ENCODE data around the gene LNX2. TPM values are rescaled to one million over a fixed set of nuclear protein-coding genes. Genes with fewer than 3 reads are reported as not detected.

Gene LNX2
- total RNA-seq, 2 experiments from 2014 or later, result 4.5 to 4.6 TPM

DNA sequence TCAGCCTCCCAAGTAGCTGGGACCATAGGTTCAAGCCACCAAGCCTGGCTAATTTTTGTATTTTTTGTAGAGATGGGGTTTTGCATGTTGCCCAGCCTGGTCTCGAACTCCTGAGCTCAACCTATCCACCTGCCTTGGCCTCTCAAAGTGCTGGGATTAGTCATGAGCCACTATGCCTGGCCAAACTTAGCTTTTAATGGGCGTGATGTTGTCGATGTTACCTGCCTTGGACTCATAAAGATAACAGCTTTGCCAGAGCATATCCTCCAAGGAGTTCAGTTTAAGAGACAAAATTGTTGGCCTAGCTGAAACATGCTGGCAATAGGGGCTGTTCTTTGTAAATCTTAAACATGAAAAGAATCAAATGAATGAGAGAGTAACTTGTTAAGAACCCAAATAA is 14.5 kb upstream of the LNX2 start:
- ATAC-seq, result no peak
- POLR2A ChIA-PET, result interaction anchor here (4.0 kb wide), 1 partner anchor 13 kb away, joined by 16 read pairs; the partner anchor contains the start of gene POLR1D
- TF ChIP-seq, protein P1, sequence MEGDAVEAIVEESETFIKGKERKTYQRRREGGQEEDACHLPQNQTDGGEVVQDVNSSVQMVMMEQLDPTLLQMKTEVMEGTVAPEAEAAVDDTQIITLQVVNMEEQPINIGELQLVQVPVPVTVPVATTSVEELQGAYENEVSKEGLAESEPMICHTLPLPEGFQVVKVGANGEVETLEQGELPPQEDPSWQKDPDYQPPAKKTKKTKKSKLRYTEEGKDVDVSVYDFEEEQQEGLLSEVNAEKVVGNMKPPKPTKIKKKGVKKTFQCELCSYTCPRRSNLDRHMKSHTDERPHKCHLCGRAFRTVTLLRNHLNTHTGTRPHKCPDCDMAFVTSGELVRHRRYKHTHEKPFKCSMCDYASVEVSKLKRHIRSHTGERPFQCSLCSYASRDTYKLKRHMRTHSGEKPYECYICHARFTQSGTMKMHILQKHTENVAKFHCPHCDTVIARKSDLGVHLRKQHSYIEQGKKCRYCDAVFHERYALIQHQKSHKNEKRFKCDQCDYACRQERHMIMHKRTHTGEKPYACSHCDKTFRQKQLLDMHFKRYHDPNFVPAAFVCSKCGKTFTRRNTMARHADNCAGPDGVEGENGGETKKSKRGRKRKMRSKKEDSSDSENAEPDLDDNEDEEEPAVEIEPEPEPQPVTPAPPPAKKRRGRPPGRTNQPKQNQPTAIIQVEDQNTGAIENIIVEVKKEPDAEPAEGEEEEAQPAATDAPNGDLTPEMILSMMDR (IDR thresholded peaks at IDR 0.05), result no peak
- Mint-ChIP-seq H3K27me3 (no peaks in the 10 kb centered on the region), H3K36me3 (ENCODE audit: low read depth) (peaks cover 34% of the 10 kb centered on the region), H3K27ac (no peak overlapping the region), H3K4me3 (no peak overlapping the region), H3K4me1 (ENCODE audit: low read depth) (peaks cover 50% of the 10 kb centered on the region), H3K9me3 (no peaks in the 10 kb centered on the region)
- intact Hi-C loops (cut with micrococcal nuclease), result no loop called here
- no peak for DNase-seq
- CTCF ChIA-PET, result no interaction called here

GRCh38 chr13:27634231-27634630 is 13.9 kb upstream of the LNX2 start:
- Mint-ChIP-seq H3K4me3 (no peak overlapping the region), H3K27ac (no peak overlapping the region), H3K9me3 (no peaks in the 10 kb centered on the region), H3K36me3 (ENCODE audit: low read depth) (peaks cover 33% of the 10 kb centered on the region), H3K4me1 (ENCODE audit: low read depth) (peaks cover 48% of the 10 kb centered on the region), H3K27me3 (no peaks in the 10 kb centered on the region)
- intact Hi-C loops (cut with micrococcal nuclease), result no loop called here
- ATAC-seq (no peak), DNase-seq (no peak)
- ChIA-PET POLR2A (interaction anchor here (4.0 kb wide), 1 partner anchor 12 kb away, joined by 16 read pairs; the partner anchor contains the start of gene POLR1D), CTCF (no interaction called here)
- TF ChIP-seq, protein P1 (IDR thresholded peaks at IDR 0.05), result no peak

DNA sequence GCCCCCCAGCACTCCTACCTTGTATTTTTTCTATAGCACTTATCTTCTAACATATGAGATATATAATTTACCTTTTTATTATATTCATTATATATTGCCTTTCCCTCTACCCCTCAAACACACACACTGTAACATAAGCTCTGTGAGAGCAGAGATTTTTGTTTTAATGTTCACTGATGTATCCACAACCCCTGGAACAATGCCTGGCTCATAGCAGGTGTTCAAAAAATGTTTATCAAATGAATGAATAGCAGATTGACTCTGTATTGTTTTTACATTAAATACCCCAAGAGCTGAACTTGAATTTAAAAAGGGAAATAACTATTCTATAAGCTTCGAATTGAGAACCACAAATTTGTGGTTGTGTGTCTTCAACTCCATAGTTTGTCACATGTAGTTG is 12.3 kb upstream of the LNX2 start:
- ATAC-seq (no peak), DNase-seq (no peak)
- H3K36me3 Mint-ChIP-seq (ENCODE audit: low read depth), result peaks cover 45% of the 10 kb centered on the region
- ChIA-PET CTCF (interaction anchor here (1.1 to 1.4 kb wide), 2 partner anchors 10 to 194 kb away, joined by 3 read pairs; no protein-coding TSS in a partner anchor), POLR2A (interaction anchor here (2.5 kb wide), 1 partner anchor 10 kb away, joined by 12 read pairs; the partner anchor contains the start of gene POLR1D)
- TF ChIP-seq, protein P1 (IDR thresholded peaks at IDR 0.05), result no peak
- no peaks in the 10 kb centered on the region for H3K27me3 Mint-ChIP-seq
- intact Hi-C loops (cut with micrococcal nuclease), result no loop called here
- peaks cover 53% of the 10 kb centered on the region for H3K4me1 Mint-ChIP-seq (ENCODE audit: low read depth)
- no peak overlapping the region for H3K4me3 Mint-ChIP-seq
- no peak overlapping the region for H3K27ac Mint-ChIP-seq
- no peaks in the 10 kb centered on the region for H3K9me3 Mint-ChIP-seq

- ATAC-seq (no peak), DNase-seq (no peak)
- TF ChIP-seq, protein P1 (IDR thresholded peaks at IDR 0.05), result no peak
- H3K27me3 Mint-ChIP-seq, result no peaks in the 10 kb centered on the region
- H3K4me3 Mint-ChIP-seq, result no peak overlapping the region
- peaks cover 57% of the 10 kb centered on the region for H3K4me1 Mint-ChIP-seq (ENCODE audit: low read depth)
- H3K36me3 Mint-ChIP-seq (ENCODE audit: low read depth), result peaks cover 49% of the 10 kb centered on the region
- no peak overlapping the region for H3K27ac Mint-ChIP-seq
- intact Hi-C loops (cut with micrococcal nuclease), result no loop called here
- no peaks in the 10 kb centered on the region for H3K9me3 Mint-ChIP-seq
- CTCF ChIA-PET, result interaction anchor here (1.1 to 1.4 kb wide), 2 partner anchors 10 to 195 kb away, joined by 3 read pairs; no protein-coding TSS in a partner anchor
- POLR2A ChIA-PET, result interaction anchor here (2.5 kb wide), 1 partner anchor 10 kb away, joined by 12 read pairs; the partner anchor contains the start of gene POLR1D
Observed at GRCh38 chr13:27632214-27632613, 11.9 kb upstream of the LNX2 start.

DNA sequence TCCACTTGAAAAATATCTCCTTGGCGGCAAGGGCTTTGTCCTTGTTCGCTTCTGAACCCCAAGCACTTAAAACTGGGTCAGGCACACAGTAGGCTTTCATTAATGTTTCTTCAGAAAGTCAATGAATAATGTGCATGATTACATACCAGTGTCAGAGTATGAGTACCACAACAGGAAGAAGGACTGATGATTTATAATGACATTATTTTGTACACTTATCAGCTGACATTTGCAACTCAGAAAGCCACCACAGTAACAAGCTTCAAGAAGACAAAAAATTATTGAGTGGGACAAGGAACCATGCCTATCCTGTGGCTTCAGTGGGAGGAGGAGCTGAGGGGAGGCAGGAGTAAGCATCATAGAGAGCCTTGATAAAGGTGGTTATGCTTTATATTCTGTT is 11.3 kb upstream of the LNX2 start:
- Mint-ChIP-seq H3K27ac (no peak overlapping the region), H3K4me1 (ENCODE audit: low read depth) (peaks cover 57% of the 10 kb centered on the region), H3K27me3 (no peaks in the 10 kb centered on the region), H3K9me3 (no peaks in the 10 kb centered on the region), H3K4me3 (no peak overlapping the region), H3K36me3 (ENCODE audit: low read depth) (peaks cover 52% of the 10 kb centered on the region)
- ChIA-PET POLR2A (interaction anchor here (2.5 kb wide), 1 partner anchor 9 kb away, joined by 12 read pairs; the partner anchor contains the start of gene POLR1D), CTCF (interaction anchor here (1.4 kb wide), 1 partner anchor 10 kb away, joined by 3 read pairs; no protein-coding TSS in a partner anchor)
- DNase-seq (no peak), ATAC-seq (no peak)
- intact Hi-C loops (cut with micrococcal nuclease), result no loop called here
- TF ChIP-seq, protein P1 (IDR thresholded peaks at IDR 0.05), result no peak
